Kidney epithelial cell (primary cell): ENCODE data around the gene AOPEP. TPM values are rescaled to one million over a fixed set of nuclear protein-coding genes. Genes with fewer than 3 reads are reported as not detected.

ENCODE experiments used
- DNase-seq: peaks from one replicate; pipeline ENCODE4 v3.0.0-alpha.2; 2010; ENCODE audit warnings: low read depth
- H3K27me3 ChIP-seq: 2 replicates; pipeline ENCODE4 v1.6.0; 2011; ENCODE audit warnings: low read length; ENCODE audit not compliant: control insufficient read depth, insufficient read depth
- H3K36me3 ChIP-seq: 2 replicates; pipeline ENCODE4 v1.5.1; 2011; ENCODE audit warnings: low read length; ENCODE audit not compliant: control insufficient read depth, insufficient read depth
- H3K4me3 ChIP-seq: 2 replicates; pipeline ENCODE4 v1.5.1; 2011; ENCODE audit warnings: low read depth, mild to moderate bottlenecking, control low read depth, low read length
- CTCF ChIP-seq: IDR thresholded peaks from 2 replicates; pipeline ENCODE4 v1.5.1; 2011; ENCODE audit warnings: mild to moderate bottlenecking, moderate library complexity, low read length, control low read depth, inconsistent platforms; ENCODE audit not compliant: insufficient read depth, poor library complexity, severe bottlenecking
- total RNA-seq: library from RNA; depleted of rRNA; stranded (reverse); fragments of >200 nt; gene quantifications from 2 replicates; pipeline ENCODE4 v1.2.3, GENCODE V29; 2015

The AOPEP gene
- total RNA-seq, 1 donor from 2014 or later = 17.4 TPM

DNA sequence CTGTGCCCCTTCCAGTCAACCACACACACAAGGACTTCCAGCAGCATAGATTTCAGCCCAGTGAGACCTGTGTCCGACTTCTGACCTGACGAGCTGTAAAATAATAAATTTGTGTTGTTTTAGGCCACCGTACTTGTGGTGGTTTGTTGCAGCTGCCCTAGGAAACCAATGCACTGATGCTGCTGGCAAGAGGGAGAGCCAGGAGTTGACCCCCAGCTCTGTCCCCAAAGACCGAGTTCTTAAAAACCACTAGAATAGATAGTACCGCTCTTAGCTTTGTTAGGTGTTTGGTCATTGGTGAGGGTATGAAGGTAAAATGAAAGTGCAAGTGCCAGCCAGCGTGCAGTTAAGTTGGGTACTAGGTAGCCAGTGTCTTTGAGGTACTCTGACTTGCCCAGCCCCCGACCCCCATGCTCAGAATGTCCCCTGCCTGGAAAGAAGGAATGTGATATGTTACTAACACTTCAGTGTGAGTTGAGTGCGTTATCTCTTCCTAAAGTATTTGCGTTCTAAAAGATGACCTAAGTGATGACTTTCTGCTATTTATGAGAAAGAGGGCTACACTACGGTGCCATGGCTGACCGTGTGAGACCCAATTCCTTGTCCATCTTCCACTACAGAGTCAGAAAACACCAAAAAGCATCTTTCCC is 185.6 kb downstream of the AOPEP start:
- DNase-seq = no peak
- Histone ChIP-seq H3K27me3 (no peaks in the 10 kb centered on the region), H3K36me3 (no peaks in the 10 kb centered on the region), H3K4me3 (no peak overlapping the region)
- no peak for TF ChIP-seq CTCF

DNA sequence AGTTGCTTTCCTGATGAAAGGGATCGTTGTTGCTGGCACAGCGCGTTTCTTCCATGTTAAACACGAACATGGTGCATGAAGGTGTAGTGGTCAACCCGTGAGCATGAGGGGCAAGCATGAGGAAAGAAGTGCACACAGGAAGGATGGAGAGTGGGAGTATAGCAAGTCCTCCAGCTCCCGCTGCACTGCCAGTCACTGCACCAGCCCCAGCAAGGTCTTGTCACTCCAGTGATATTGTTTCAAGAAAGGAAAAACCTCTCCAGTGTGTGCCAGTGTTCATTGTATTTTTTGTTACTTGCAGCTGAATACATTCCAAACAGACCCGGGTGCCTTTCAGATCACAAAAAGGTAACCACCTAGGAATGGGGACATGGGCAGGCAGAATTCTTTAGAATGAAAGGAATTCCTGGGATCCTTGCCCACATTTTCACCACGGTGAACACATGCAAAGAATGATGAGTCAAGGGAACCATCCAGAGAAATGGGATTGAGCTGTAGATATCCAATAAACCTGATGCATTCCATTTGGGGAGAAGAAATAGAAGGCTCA is 186.3 kb downstream of the AOPEP start:
- Histone ChIP-seq H3K36me3 (no peaks in the 10 kb centered on the region), H3K4me3 (no peak overlapping the region), H3K27me3 (no peaks in the 10 kb centered on the region)
- DNase-seq = peak; percentile 85
- TF ChIP-seq CTCF = no peak

- no peak for TF ChIP-seq CTCF
- no peak for DNase-seq
- Histone ChIP-seq H3K36me3 (no peaks in the 10 kb centered on the region), H3K27me3 (no peaks in the 10 kb centered on the region), H3K4me3 (no peak overlapping the region)
Observed at GRCh38 chr9:94913550-94913949, 187.1 kb downstream of the AOPEP start.

DNA sequence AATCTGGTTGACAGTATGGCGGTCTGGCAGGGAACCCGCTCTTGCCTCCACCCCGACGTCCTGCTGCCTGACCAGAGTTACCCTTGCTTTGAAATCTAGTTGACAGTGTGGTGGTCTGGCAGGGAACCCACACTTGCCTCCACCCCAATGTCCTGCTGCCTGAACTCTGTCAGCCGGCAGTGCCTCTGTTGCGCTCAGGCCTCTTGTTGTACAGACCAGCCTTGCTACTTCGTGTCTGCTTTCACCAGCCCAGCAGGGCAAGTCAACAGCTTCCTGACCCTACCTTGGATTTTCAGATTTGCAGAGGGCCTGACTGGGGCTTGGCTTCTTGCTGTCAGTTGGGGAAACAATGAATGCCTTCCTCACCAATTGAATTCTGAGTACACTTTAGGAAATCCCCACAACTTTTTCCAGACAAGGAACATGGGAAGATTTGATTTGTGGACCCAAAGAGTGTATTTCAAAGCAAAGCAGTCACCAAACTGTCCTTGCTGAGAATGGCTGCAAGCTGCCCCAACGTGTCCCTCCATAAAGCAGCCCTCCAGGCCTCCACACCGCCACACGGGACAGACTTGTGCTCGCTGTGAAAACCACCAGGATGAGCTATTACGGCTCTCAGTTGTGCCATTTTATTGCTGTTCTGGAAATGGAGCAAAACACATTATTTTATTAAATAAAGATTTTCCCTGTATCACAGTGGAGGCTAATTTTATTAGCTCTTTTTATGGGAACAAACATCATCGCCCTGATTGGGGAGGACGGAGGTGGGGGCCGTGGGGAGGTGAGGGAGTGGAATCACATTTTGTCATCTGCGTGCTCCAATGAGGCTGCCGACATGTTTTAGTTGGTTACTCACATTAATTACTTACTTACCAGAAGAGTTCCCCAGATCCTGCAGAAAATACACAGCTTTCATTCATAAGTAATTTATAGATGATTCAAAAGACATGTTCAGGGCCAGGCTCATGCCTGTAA is 189.3 kb downstream of the AOPEP start:
- no peak for TF ChIP-seq CTCF
- Histone ChIP-seq H3K4me3 (no peak overlapping the region), H3K27me3 (no peaks in the 10 kb centered on the region), H3K36me3 (no peaks in the 10 kb centered on the region)
- DNase-seq = no peak

DNA sequence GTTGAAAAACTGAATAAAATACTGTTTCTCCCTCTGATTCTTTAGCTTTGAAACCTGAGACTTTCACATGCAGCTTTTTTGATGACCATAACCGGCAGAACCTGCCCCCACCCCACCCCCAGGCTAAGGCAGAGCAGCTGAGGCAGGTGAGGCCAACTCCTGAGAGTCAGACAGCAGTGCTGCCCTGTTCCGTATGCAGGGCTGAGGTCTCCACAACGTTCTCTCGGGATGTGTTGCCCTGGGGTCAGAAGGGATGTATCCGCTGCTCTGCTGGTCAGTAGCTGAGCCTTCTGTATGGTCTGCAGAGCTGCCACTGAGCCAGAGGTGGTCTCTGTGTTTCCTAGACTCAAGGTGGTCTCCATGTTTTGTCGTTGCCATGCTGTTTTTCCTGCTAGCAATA is 190.5 kb downstream of the AOPEP start:
- DNase-seq = no peak
- Histone ChIP-seq H3K36me3 (no peaks in the 10 kb centered on the region), H3K4me3 (no peak overlapping the region), H3K27me3 (no peaks in the 10 kb centered on the region)
- no peak for TF ChIP-seq CTCF
